Right atrium auricular region (tissue), 2 donors: ENCODE results near the gene BICDL1. TPM values are rescaled to one million over a fixed set of nuclear protein-coding genes. Genes with fewer than 3 reads are reported as not detected.

Experiments
- DNase-seq: peaks from one replicate; pipeline ENCODE4 v3.0.0-alpha.2; 2019; ENCODE audit warnings: low spot score
- H3K27ac ChIP-seq, 2 donors: fragments of 200-600 bp; sonication (generic); 1 replicate in 1 of 2; 2 replicates in 1 of 2; pipeline ENCODE4 v1.5.1; 2016 to 2019
- H3K27me3 ChIP-seq, 2 donors: fragments of 200-600 bp; sonication (generic); one replicate each; pipeline versions ENCODE4 v1.5.1 to v1.6.0; 2017 to 2019
- H3K36me3 ChIP-seq: fragments of 200-600 bp; sonication (generic); one replicate; pipeline ENCODE4 v1.5.1; 2016
- H3K4me1 ChIP-seq, 2 donors: fragments of 200-600 bp; sonication (generic); one replicate each; pipeline versions ENCODE4 v1.5.1 to v1.6.0; 2017 to 2019
- H3K4me3 ChIP-seq, 2 donors: fragments of 200-600 bp; sonication (generic); 1 replicate in 1 of 2; 2 replicates in 1 of 2; pipeline ENCODE4 v1.5.1; 2017 to 2019; ENCODE audit warnings: mild to moderate bottlenecking in 1 of 2, moderate library complexity in 1 of 2
- H3K9me3 ChIP-seq, 2 donors: fragments of 200-600 bp; sonication (generic); one replicate each; pipeline ENCODE4 v1.5.1; 2019
- total RNA-seq, 2 donors: library from RNA; depleted of rRNA; stranded (reverse); fragments of >200 nt; gene quantifications; one replicate each; pipeline ENCODE4 v1.1.0, GENCODE V29; 2016
- TF ChIP-seq, protein P1 (sequence below), 2 donors: fragments of 200-600 bp; sonication (generic); IDR thresholded peaks; one replicate each; pipeline ENCODE4 v1.5.1; 2019; ENCODE audit warnings: antibody characterized with exemption in 2 of 2

BICDL1 gene
- total RNA-seq, 2 donors from 2014 or later = 9.8 to 47.2 TPM

- H3K27me3 ChIP-seq = no peaks in the 10 kb centered on the region
- TF ChIP-seq, protein P1, sequence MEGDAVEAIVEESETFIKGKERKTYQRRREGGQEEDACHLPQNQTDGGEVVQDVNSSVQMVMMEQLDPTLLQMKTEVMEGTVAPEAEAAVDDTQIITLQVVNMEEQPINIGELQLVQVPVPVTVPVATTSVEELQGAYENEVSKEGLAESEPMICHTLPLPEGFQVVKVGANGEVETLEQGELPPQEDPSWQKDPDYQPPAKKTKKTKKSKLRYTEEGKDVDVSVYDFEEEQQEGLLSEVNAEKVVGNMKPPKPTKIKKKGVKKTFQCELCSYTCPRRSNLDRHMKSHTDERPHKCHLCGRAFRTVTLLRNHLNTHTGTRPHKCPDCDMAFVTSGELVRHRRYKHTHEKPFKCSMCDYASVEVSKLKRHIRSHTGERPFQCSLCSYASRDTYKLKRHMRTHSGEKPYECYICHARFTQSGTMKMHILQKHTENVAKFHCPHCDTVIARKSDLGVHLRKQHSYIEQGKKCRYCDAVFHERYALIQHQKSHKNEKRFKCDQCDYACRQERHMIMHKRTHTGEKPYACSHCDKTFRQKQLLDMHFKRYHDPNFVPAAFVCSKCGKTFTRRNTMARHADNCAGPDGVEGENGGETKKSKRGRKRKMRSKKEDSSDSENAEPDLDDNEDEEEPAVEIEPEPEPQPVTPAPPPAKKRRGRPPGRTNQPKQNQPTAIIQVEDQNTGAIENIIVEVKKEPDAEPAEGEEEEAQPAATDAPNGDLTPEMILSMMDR (IDR thresholded peaks at IDR 0.05) = no peak
Measured at GRCh38 chr12:120081641-120082040, 92.6 kb downstream of the BICDL1 start.

GRCh38 chr12:120085920-120086645, 97.0 kb downstream of the BICDL1 start:
- Histone ChIP-seq H3K27me3 (no peaks in the 10 kb centered on the region), H3K4me3 (peak overlapping the region in 1 of 2 donors; percentile 49), H3K36me3 (no peaks in the 10 kb centered on the region), H3K9me3 (no peaks in the 10 kb centered on the region), H3K27ac (peak overlapping the region; percentile 75 to 77), H3K4me1 (peaks cover 0 to 13% of the 10 kb centered on the region in 2 donors)
- TF ChIP-seq, protein P1 (IDR thresholded peaks at IDR 0.05) = no peak
- no peak for DNase-seq

More at GRCh38 chr12:120081641-120082040, 92.6 kb downstream of the BICDL1 start:
- Histone ChIP-seq H3K36me3 (no peaks in the 10 kb centered on the region), H3K4me3 (no peak overlapping the region), H3K4me1 (peaks cover 0 to 7% of the 10 kb centered on the region in 2 donors), H3K9me3 (no peaks in the 10 kb centered on the region), H3K27ac (no peak overlapping the region)
- DNase-seq = no peak

DNA sequence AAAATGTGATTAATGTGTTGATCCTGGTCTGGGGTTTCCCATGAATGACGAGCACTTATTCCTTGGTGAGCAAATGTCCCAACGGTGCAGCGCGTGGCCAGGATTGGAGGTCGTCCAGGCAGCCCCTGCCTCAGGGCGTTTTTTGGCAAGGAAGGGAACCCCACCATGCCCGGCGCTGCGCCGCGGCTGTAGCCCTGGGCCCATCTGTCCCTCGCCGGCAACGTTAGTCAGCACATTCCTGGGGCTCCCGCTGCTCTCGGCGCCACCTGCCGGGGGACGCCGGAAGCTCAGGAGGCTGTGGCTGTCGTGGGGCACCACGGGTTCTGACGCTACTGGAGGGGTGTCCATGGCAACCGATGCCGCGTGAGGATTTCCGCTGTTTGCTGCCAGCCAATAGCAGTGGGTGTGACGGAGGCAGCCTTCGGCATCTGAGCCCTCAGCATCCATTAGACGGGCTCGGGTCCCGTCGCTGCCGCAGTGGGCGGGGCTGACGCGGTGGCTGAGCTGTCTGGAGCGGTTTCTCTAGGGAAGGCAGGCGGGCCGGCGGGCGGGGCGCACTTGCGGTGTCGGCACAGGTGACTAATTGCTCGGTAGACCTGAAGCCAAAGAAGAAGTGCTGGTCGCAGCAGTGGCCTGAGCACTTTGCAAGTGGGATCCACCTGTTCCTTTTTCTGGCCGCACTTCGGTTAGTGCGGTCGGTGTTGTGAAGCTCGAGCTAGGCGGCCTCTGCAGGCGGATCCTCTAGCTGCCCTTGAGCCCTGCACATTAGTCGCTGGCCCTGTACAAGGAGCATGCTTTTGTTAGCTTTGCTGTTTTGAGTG, 98.0 kb downstream of the BICDL1 start:
- peak overlapping the region; percentile 15 to 49 for H3K4me3 ChIP-seq
- H3K9me3 ChIP-seq = no peaks in the 10 kb centered on the region
- H3K4me1 ChIP-seq = peaks cover 0 to 13% of the 10 kb centered on the region in 2 donors
- peak overlapping the region; percentile 75 to 77 for H3K27ac ChIP-seq
- TF ChIP-seq, protein P1 (IDR thresholded peaks at IDR 0.05) = peak; percentile 75 to 96
- DNase-seq = peak; percentile 100
- no peaks in the 10 kb centered on the region for H3K36me3 ChIP-seq
- no peaks in the 10 kb centered on the region for H3K27me3 ChIP-seq

- H3K36me3 ChIP-seq = no peaks in the 10 kb centered on the region
- no peak for DNase-seq
- H3K27me3 ChIP-seq = no peaks in the 10 kb centered on the region
- H3K9me3 ChIP-seq = no peaks in the 10 kb centered on the region
- TF ChIP-seq, protein P1 (IDR thresholded peaks at IDR 0.05) = no peak
- no peak overlapping the region for H3K4me3 ChIP-seq
- H3K4me1 ChIP-seq = peaks cover 0 to 13% of the 10 kb centered on the region in 2 donors
- no peak overlapping the region for H3K27ac ChIP-seq
Measured at GRCh38 chr12:120089105-120089504, 100.1 kb downstream of the BICDL1 start.

DNA sequence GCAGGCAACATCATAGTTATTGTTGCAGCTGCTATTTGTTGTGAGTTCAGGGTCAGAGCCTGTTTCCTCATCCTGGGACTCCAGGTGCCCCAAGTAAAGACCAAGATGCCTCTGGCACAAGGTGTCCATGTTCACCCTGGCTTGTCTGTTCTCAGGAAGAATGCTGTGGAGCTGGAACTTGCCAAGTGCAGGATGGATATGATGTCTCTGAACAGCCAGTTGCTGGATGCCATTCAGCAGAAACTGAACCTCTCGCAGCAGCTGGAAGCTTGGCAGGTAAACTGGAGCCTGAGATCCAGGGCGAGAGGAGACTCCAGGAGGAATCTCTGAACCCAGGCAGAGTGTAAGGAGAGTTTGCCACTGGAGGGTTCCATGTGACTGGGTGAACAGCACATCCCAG, 100.8 kb downstream of the BICDL1 start:
- Histone ChIP-seq H3K4me1 (peaks cover 0 to 13% of the 10 kb centered on the region in 2 donors), H3K36me3 (no peaks in the 10 kb centered on the region), H3K27ac (no peak overlapping the region), H3K4me3 (no peak overlapping the region), H3K9me3 (no peaks in the 10 kb centered on the region), H3K27me3 (no peaks in the 10 kb centered on the region)
- no peak for DNase-seq
- TF ChIP-seq, protein P1 (IDR thresholded peaks at IDR 0.05) = no peak
